Measurements from ENCODE around the gene CDKAL1. TPM values are rescaled to one million over a fixed set of nuclear protein-coding genes. Genes with fewer than 3 reads are reported as not detected.

Gene CDKAL1
- total RNA-seq, 1 experiment from 2014 or later, result 11.8 TPM

GRCh38 chr6:21265034-21265729, 730.9 kb downstream of the CDKAL1 start:
- Mint-ChIP-seq H3K36me3 (ENCODE audit: insufficient read depth, unreplicated experiment) (no peaks in the 10 kb centered on the region), H3K4me1 (ENCODE audit: insufficient read depth, unreplicated experiment) (peaks cover 15% of the 10 kb centered on the region), H3K4me3 (ENCODE audit: unreplicated experiment) (no peak overlapping the region), H3K9me3 (ENCODE audit: unreplicated experiment) (no peaks in the 10 kb centered on the region), H3K27ac (ENCODE audit: low read depth, unreplicated experiment) (no peak overlapping the region), H3K27me3 (ENCODE audit: insufficient read depth, unreplicated experiment) (no peaks in the 10 kb centered on the region)
- BruUV-seq (replicated peaks), result no TSS peak
- DNase-seq (ENCODE audit: unreplicated experiment), result no peak
- intact Hi-C loops (cut with micrococcal nuclease), result no loop called here
- no peak for TF ChIP-seq CTCF (IDR thresholded peaks at IDR 0.05; ENCODE audit: unreplicated experiment)
- ChIA-PET POLR2A (interaction anchor here (0.5 kb wide), 1 partner anchor 1530 kb away, joined by 3 read pairs; no protein-coding TSS in a partner anchor), CTCF (no interaction called here)

GRCh38 chr6:21265730-21266044, 731.4 kb downstream of the CDKAL1 start:
- DNase-seq (ENCODE audit: unreplicated experiment), result peak; percentile 6
- H3K36me3 Mint-ChIP-seq (ENCODE audit: insufficient read depth, unreplicated experiment), result no peaks in the 10 kb centered on the region
- no peaks in the 10 kb centered on the region for H3K27me3 Mint-ChIP-seq (ENCODE audit: insufficient read depth, unreplicated experiment)
- ChIA-PET POLR2A (interaction anchor here (0.5 kb wide), 1 partner anchor 1530 kb away, joined by 3 read pairs; no protein-coding TSS in a partner anchor), CTCF (no interaction called here)
- no peak overlapping the region for H3K4me3 Mint-ChIP-seq (ENCODE audit: unreplicated experiment)
- H3K9me3 Mint-ChIP-seq (ENCODE audit: unreplicated experiment), result no peaks in the 10 kb centered on the region
- no peak overlapping the region for H3K27ac Mint-ChIP-seq (ENCODE audit: low read depth, unreplicated experiment)
- BruUV-seq (replicated peaks), result no TSS peak
- TF ChIP-seq CTCF (IDR thresholded peaks at IDR 0.05; ENCODE audit: unreplicated experiment), result no peak
- intact Hi-C loops (cut with micrococcal nuclease), result no loop called here
- peaks cover 15% of the 10 kb centered on the region for H3K4me1 Mint-ChIP-seq (ENCODE audit: insufficient read depth, unreplicated experiment)

GRCh38 chr6:21270636-21271201, 736.5 kb downstream of the CDKAL1 start:
- Mint-ChIP-seq H3K27ac (ENCODE audit: low read depth, unreplicated experiment) (no peak overlapping the region), H3K36me3 (ENCODE audit: insufficient read depth, unreplicated experiment) (no peaks in the 10 kb centered on the region), H3K4me3 (ENCODE audit: unreplicated experiment) (no peak overlapping the region), H3K4me1 (ENCODE audit: insufficient read depth, unreplicated experiment) (peaks cover under 1% of the 10 kb centered on the region), H3K27me3 (ENCODE audit: insufficient read depth, unreplicated experiment) (no peaks in the 10 kb centered on the region), H3K9me3 (ENCODE audit: unreplicated experiment) (peaks cover 12% of the 10 kb centered on the region)
- TF ChIP-seq CTCF (IDR thresholded peaks at IDR 0.05; ENCODE audit: unreplicated experiment), result no peak
- DNase-seq (ENCODE audit: unreplicated experiment), result no peak
- BruUV-seq (replicated peaks), result no TSS peak
- ChIA-PET POLR2A (no interaction called here), CTCF (no interaction called here)
- intact Hi-C loops (cut with micrococcal nuclease), result no loop called here

- no peaks in the 10 kb centered on the region for H3K4me1 Mint-ChIP-seq (ENCODE audit: insufficient read depth, unreplicated experiment)
- no peak for TF ChIP-seq CTCF (IDR thresholded peaks at IDR 0.05; ENCODE audit: unreplicated experiment)
- intact Hi-C loops (cut with micrococcal nuclease), result no loop called here
- H3K36me3 Mint-ChIP-seq (ENCODE audit: insufficient read depth, unreplicated experiment), result no peaks in the 10 kb centered on the region
- no peak overlapping the region for H3K27ac Mint-ChIP-seq (ENCODE audit: low read depth, unreplicated experiment)
- no TSS peak for BruUV-seq (replicated peaks)
- DNase-seq (ENCODE audit: unreplicated experiment), result no peak
- peaks cover 12% of the 10 kb centered on the region for H3K9me3 Mint-ChIP-seq (ENCODE audit: unreplicated experiment)
- ChIA-PET CTCF (no interaction called here), POLR2A (no interaction called here)
- H3K4me3 Mint-ChIP-seq (ENCODE audit: unreplicated experiment), result no peak overlapping the region
- H3K27me3 Mint-ChIP-seq (ENCODE audit: insufficient read depth, unreplicated experiment), result no peaks in the 10 kb centered on the region
Measured at GRCh38 chr6:21271428-21272155, 737.3 kb downstream of the CDKAL1 start.
